Renal cortex interstitium (tissue), 11 donors: Measurements from ENCODE around the gene KCTD7. TPM values are rescaled to one million over a fixed set of nuclear protein-coding genes. Genes with fewer than 3 reads are reported as not detected.
"Not testable (repeated sequence)": the region's sequence is repeated elsewhere in the genome, so short reads cannot be mapped to it uniquely, and the experiment has no call there.

Experiments
- DNase-seq, 11 donors: peaks; one replicate each; pipeline ENCODE4 v3.0.0-alpha.2; 2013; ENCODE audit warnings: low read depth in 9 of 11, low spot score in 4 of 11; ENCODE audit errors: extremely low read depth in 1 of 11
- polyA plus RNA-seq, 3 donors: library from polyadenylated mRNA; unstranded; fragments of 120-200 nt; gene quantifications; one replicate each; pipeline ENCODE4 v1.2.1, GENCODE V29; 2013; ENCODE audit not compliant: insufficient read length in 3 of 3

Gene KCTD7
- polyA plus RNA-seq, 3 donors = 22.5 to 24.8 (median 23.8) TPM

- no peak for DNase-seq
These were observed 11.1 kb downstream of the KCTD7 start for GRCh38 chr7:66639773-66640172.

GRCh38 chr7:66640802-66641525, 12.3 kb downstream of the KCTD7 start:
- no peak for DNase-seq

GRCh38 chr7:66641526-66641871, 12.8 kb downstream of the KCTD7 start:
- DNase-seq = no peak

- DNase-seq = no peak
These were observed 13.5 kb downstream of the KCTD7 start for GRCh38 chr7:66642186-66642585.

- DNase-seq = no peak
These were observed 14.3 kb downstream of the KCTD7 start for GRCh38 chr7:66642932-66643331.

GRCh38 chr7:66643395-66643794, 14.7 kb downstream of the KCTD7 start:
- DNase-seq = no peak

GRCh38 chr7:66651026-66651425, 22.3 kb downstream of the KCTD7 start:
- not testable (repeated sequence) for DNase-seq

- DNase-seq = not testable (repeated sequence)
These were observed 25.1 kb downstream of the KCTD7 start for GRCh38 chr7:66653719-66654274.

- DNase-seq = peak; percentile 96 to 99 (median 98)
These were observed 25.8 kb downstream of the KCTD7 start for GRCh38 chr7:66654275-66655112.

GRCh38 chr7:66655113-66655806, 26.6 kb downstream of the KCTD7 start:
- DNase-seq = peak in 6 of 11 donors; percentile 17 to 34 (median 23)

GRCh38 chr7:66655826-66656485, 27.3 kb downstream of the KCTD7 start:
- not testable (repeated sequence) for DNase-seq

- no peak for DNase-seq
These were observed 29.1 kb downstream of the KCTD7 start for GRCh38 chr7:66657798-66658197.

- DNase-seq = no peak
These were observed 34.1 kb downstream of the KCTD7 start for GRCh38 chr7:66662646-66663264.

GRCh38 chr7:66664590-66665293, 36.1 kb downstream of the KCTD7 start:
- DNase-seq = peak in 5 of 11 donors; percentile 15 to 60 (median 35)

- no peak for DNase-seq
These were observed 37.8 kb downstream of the KCTD7 start for GRCh38 chr7:66666313-66666952.

GRCh38 chr7:66667023-66667728, 38.5 kb downstream of the KCTD7 start:
- no peak for DNase-seq

GRCh38 chr7:66668112-66668511, 39.4 kb downstream of the KCTD7 start:
- no peak for DNase-seq
